Measurements from ENCODE around the gene INAFM1. TPM values are rescaled to one million over a fixed set of nuclear protein-coding genes. Genes with fewer than 3 reads are reported as not detected.

The INAFM1 gene
- total RNA-seq, 1 donor from 2014 or later, result 18.2 TPM

DNA sequence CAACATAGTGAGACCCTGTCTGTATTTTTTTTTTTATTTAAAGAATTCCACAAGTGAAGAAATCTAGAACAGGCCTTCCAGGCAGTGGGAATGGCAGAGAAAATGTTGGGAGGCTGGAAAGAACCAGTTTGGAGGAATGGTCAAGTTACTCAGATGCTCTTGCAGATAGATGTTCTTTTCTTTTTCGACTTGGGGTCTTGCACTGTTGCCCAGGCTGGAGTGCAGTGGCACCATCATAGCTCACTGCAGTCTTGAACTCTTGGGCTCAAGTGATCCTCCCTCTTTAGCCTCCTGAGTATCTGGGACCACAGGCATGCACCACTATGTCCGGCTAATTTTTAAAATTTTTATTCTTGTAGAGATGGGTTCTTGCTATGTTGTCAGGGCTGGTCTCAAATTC, 35.6 kb downstream of the INAFM1 start:
- peak overlapping the region; percentile 34 for H3K4me3 ChIP-seq
- DNase-seq, result no peak
- TF ChIP-seq, protein P1, sequence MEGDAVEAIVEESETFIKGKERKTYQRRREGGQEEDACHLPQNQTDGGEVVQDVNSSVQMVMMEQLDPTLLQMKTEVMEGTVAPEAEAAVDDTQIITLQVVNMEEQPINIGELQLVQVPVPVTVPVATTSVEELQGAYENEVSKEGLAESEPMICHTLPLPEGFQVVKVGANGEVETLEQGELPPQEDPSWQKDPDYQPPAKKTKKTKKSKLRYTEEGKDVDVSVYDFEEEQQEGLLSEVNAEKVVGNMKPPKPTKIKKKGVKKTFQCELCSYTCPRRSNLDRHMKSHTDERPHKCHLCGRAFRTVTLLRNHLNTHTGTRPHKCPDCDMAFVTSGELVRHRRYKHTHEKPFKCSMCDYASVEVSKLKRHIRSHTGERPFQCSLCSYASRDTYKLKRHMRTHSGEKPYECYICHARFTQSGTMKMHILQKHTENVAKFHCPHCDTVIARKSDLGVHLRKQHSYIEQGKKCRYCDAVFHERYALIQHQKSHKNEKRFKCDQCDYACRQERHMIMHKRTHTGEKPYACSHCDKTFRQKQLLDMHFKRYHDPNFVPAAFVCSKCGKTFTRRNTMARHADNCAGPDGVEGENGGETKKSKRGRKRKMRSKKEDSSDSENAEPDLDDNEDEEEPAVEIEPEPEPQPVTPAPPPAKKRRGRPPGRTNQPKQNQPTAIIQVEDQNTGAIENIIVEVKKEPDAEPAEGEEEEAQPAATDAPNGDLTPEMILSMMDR (IDR thresholded peaks at IDR 0.05), result no peak
- peak overlapping the region; percentile 55 for H3K27ac ChIP-seq
- intact Hi-C loops (cut with DNase I), result no loop called here
- H3K9me3 ChIP-seq, result no peaks in the 10 kb centered on the region
- H3K36me3 ChIP-seq, result no peaks in the 10 kb centered on the region
- no peak for ATAC-seq
- peaks cover 10% of the 10 kb centered on the region for H3K4me1 ChIP-seq
- H3K27me3 ChIP-seq, result no peaks in the 10 kb centered on the region

DNA sequence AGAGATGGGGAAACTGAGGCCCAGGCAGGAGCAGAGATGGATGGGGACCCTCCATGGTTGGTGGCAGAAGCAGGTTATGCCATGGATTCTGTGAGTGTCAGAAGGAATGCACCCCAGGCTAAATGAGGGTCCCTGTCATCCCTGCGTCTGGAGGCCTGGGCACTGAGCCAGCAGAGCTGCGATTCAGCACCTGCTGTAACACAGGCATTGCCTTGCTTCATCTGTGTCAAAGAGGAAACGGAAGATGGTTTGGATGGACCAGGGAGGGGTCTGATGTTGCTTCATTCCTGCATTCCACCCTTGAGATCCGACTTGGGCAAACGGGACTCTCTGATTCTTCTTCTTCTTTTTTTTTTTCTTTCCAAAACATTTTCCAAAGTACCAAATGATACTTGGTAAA, 36.1 kb downstream of the INAFM1 start:
- Histone ChIP-seq H3K4me1 (peaks cover 5% of the 10 kb centered on the region), H3K36me3 (no peaks in the 10 kb centered on the region), H3K27me3 (no peaks in the 10 kb centered on the region), H3K4me3 (peak overlapping the region; percentile 34), H3K9me3 (no peaks in the 10 kb centered on the region), H3K27ac (peak overlapping the region; percentile 55)
- TF ChIP-seq, protein P1 (IDR thresholded peaks at IDR 0.05), result no peak
- intact Hi-C loops (cut with DNase I), result no loop called here
- ATAC-seq, result peak; percentile 40
- peak; percentile 79 for DNase-seq

GRCh38 chr19:47312366-47313006, 37.8 kb downstream of the INAFM1 start:
- TF ChIP-seq, protein P1 (IDR thresholded peaks at IDR 0.05), result no peak
- DNase-seq (no peak), ATAC-seq (no peak)
- Histone ChIP-seq H3K4me3 (peak overlapping the region; percentile 34), H3K4me1 (peaks cover 5% of the 10 kb centered on the region), H3K36me3 (no peaks in the 10 kb centered on the region), H3K27ac (no peak overlapping the region), H3K9me3 (no peaks in the 10 kb centered on the region), H3K27me3 (no peaks in the 10 kb centered on the region)
- intact Hi-C loops (cut with DNase I), result no loop called here

DNA sequence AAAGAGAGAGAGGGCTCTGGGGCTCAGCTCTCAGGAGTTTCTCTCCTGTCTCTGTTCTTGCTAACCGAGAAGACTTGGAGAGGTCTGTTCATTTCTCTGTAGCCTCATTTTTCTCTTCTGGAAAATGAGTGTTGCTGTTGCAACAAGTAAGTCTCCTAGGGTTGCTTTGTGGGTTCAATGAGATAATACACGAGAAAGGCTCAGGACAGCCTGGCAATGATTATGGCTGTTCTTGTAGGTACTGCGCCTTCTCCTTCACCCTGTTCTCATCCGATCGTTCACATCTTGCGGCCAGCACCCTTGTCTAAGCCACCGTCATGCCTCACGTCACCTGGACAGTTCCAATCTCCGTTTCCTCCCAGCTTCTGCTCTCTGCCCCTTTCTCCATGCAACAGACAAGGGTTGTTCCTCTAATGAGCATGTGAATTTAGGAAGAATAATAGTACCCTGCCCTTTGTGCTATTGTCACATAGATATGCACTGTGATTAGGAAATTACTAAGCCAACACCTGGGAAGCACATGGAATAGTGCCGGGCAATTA, 39.1 kb downstream of the INAFM1 start:
- DNase-seq, result no peak
- H3K27ac ChIP-seq, result no peak overlapping the region
- no peaks in the 10 kb centered on the region for H3K36me3 ChIP-seq
- H3K4me3 ChIP-seq, result no peak overlapping the region
- ATAC-seq, result peak; percentile 3
- TF ChIP-seq, protein P1 (IDR thresholded peaks at IDR 0.05), result no peak
- intact Hi-C loops (cut with DNase I), result no loop called here
- peaks cover 4% of the 10 kb centered on the region for H3K4me1 ChIP-seq
- H3K9me3 ChIP-seq, result no peaks in the 10 kb centered on the region
- no peaks in the 10 kb centered on the region for H3K27me3 ChIP-seq

DNA sequence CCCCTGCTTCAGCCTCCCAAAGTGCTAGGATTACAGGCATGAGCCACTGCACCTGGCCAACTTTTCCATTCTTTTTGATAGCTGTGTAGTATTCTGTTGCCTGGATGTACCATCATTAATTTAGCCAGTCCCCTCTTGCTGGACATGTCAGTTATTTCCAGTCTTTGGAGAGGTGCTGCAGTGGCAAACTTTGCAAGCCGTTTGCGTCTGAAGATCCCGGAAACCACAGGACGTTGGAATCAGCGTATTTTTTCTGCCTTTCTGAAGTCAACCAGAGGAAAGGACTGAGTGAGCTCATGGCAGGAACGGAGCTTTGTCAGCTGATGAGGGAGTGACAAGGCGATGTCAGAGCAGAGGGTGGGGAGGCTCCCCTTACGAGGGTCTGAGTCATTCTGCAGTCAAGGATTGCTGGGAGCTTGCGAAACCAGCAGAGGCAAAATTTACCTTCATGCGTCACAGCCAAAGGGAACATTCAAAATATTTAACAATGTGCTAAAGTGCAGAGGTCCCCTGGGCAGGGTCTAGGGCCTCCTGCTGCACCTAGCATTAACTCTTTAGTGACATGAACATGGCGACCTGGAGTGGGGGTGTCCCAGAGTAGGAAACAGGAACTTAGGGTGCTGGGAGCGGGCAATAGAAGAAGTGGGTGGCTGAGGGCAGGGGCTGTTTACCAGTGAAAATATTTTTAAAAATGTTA, 40.6 kb downstream of the INAFM1 start:
- DNase-seq (peak; percentile 80), ATAC-seq (peak; percentile 95)
- TF ChIP-seq, protein P1 (IDR thresholded peaks at IDR 0.05), result no peak
- Histone ChIP-seq H3K9me3 (no peaks in the 10 kb centered on the region), H3K27ac (peak overlapping the region; percentile 55), H3K36me3 (no peaks in the 10 kb centered on the region), H3K4me3 (no peak overlapping the region), H3K27me3 (peaks cover 4% of the 10 kb centered on the region), H3K4me1 (no peaks in the 10 kb centered on the region)
- intact Hi-C loops (cut with DNase I), result no loop called here

All from upper lobe of right lung (tissue), 1 donor.